CD1c-positive myeloid dendritic cell (primary cell): ENCODE measurements around the gene COQ3.
A peak's percentile ranks its signal among the peaks of the same experiment; 100 is the strongest.
"Not testable (repeated sequence)": the region's sequence is repeated elsewhere in the genome, so short reads cannot be mapped to it uniquely, and the experiment has no call there.

Experiments used
- DNase-seq: peaks from one replicate; pipeline ENCODE4 v3.0.0-alpha.2; 2016; ENCODE audit errors: extremely low spot score

Gene COQ3

GRCh38 chr6:99384507-99384906 is 9.5 kb downstream of the COQ3 start:
- no peak for DNase-seq

DNA sequence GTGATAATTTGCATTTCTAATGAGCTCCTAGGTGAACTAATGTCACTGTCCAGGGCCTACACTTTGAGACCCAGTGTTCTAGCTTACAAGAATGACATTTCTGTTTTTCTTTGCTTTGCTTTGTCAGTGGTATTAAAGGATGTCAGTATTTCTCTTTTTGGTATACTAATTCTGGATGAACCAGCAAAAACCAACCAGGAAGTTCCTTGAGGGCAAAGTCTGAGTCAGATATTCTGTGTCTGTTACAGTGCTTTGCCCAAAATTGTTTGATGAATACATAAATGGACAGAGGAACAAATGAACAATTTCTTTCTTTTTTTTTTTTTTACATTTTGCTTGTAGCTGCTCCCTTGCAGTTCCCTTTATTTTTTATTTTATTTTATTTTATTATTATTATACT is 15.4 kb downstream of the COQ3 start:
- DNase-seq, result no peak

- no peak for DNase-seq
Observed at GRCh38 chr6:99369533-99369932, 24.5 kb downstream of the COQ3 start.

DNA sequence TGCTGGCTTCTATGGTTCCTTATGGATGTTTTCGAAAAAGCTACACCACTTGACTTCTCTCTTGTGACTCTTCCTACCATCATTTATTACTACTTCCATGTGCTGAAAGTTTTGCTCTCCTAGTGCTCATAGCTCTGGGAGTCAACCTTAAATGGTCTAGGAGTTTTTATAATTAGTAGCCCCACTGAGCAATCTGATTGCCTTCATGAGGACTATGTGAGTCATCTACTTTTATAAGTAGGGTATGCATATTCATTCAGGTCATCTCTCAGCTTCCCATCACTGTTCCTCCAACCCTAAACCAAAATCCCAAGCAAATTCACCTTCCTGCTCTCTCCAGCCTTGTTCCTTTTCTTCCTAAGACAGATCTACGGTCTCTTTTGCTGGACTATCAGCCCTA is 27.1 kb downstream of the COQ3 start:
- DNase-seq, result no peak

GRCh38 chr6:99364026-99364425 is 30.0 kb downstream of the COQ3 start:
- DNase-seq, result no peak

DNA sequence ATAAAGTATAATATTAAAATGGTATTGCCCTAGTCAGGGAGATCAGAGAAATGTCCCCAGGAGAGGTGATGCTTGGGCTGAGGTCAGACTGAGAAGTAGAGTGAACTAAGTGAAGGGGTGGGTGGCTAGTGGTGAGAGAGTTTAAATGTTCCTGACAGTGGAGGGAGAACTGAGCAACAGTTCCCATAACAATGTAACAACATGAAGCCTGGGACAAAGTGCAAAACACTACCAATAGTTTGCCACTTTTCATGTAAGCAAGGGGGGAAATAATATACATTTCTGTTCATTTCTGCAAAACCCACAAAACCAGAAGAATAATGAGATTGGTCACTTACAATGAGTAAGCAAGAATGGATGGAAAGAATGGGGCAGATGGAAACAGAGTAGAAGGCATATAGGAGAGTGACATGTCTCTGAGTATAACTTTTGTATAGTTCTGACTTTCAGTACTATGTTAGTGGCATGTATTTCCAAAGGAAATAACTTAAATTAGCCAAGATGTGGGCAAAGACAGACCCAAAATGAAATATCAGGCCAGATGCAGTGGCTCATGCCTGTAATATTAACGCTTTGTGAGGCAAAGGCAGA is 31.2 kb downstream of the COQ3 start:
- DNase-seq, result no peak

DNA sequence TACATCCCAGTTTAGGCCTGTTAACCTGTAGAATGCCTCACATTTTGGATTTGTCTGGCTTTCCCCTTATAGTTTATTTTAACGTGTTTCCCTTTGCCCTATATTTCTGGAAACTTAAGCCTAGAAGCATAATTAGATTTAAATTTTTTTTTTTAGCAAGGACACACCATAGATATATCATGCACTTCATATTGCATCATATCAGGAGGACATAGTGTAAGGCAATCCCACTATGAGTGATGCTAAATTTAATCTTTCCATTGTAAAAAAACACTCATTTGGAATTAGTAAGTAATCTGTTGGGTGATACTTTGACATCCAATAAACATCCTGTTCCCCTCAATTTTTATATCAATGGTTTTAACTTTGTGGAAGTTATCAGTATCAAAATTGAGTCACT is 34.2 kb downstream of the COQ3 start:
- no peak for DNase-seq

DNA sequence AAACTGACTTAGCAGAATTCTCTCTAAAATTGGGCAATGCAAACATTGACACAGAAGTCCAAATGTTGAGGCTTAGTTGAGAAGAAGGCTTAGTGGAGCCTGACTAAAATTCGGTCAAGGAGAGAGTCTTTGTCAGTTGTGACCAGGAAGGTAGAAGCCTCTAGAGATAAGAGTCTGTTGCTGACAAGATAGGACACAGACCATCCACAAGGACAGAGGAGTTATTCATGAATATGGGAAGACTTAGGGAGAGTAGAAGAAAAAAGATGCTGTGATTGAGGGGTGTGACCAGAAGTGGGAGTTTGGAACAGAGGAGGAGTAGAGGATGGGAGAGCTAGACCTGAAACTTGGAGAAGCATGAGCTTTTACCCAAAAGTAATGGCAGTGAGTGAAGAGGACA is 37.4 kb downstream of the COQ3 start:
- DNase-seq, result no peak

DNA sequence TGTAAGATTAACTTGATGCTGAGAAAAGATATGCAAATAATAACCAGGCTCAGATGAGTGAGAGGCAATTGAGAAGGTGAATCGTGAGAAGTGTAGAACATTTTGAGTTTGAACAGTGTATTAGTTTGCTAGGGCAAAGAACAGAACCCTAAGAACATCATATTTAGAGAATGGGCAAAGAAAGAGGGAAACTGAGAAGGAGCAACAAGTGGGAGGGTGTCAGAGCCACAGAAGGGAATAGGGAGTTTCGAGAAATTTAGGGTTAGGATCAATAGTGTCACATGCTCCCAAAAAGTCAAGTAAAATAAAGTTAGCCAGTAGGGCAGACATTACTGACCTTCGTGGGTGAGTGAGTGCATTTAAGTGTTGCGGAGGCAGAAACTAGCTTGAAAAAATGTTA is 39.0 kb downstream of the COQ3 start:
- DNase-seq, result no peak

- DNase-seq, result no peak
Observed at GRCh38 chr6:99353126-99353525, 40.9 kb downstream of the COQ3 start.

- DNase-seq, result no peak
Observed at GRCh38 chr6:99350573-99350972, 43.4 kb downstream of the COQ3 start.

- DNase-seq, result no peak
Observed at GRCh38 chr6:99349171-99350141, 44.5 kb downstream of the COQ3 start, which contains the start of gene FAXC. Gene FAXC (minus strand): TSS chr6:99349674. CDS start chr6:99349372, 302 bp downstream.

DNA sequence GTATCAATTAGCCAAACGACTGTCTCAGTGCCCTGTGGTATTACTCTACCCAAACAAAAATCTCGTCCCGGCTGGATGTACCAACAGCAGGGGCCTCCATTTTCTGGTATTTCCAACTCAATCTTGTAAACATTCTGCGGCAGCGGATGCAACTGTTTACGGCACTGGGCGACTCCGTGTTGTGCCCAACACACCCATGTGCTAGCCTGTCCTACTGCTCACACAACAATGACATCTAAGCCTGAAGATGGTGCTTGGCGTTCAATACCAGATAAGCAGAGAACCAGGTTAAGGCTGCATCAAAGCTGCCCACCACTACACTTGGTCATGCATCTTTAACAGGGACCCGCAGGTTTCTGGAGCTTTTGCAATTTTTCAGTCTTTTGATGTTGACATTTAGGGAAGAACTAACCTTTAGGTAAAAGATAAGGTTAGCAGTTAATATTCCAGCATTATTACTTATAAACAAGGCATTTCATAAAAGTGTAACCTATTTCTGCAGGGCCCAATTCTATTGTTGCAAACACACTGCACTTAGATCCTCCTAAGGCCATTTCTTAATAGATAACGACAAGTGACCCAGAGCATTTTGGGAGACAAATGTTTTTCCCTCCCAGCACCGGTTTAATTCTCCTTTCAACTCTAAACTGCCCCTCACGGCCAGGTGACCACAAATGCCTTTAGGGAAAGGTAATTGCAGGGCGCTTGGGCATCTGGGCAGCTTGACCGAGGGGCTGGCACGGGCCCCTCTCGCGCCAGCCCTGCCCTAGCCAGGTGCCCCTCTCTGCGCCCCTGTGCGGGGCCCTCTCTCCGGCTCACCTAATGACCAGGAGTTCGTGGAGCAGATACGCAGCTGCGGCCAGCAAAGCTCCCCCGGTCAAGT is 45.5 kb downstream of the COQ3 start:
- DNase-seq, result no peak

DNA sequence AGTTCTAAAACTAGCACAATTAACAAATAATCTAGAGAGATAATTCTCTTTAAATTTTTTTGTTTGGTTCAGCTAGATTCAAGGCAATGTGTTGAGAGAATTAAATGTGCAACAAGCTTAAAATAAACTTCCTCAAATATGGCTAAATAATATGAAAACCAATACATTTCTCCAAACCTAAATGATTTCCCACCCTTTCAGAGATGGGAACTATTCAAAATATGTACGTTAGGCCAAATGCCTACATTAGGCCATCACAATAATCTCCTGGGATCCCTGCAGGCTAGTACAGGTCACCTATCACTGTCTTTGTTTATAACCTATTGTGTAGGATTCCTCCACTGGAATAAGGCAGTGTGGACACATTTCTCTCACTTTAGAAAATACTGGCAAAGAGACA is 46.2 kb downstream of the COQ3 start:
- no peak for DNase-seq

DNA sequence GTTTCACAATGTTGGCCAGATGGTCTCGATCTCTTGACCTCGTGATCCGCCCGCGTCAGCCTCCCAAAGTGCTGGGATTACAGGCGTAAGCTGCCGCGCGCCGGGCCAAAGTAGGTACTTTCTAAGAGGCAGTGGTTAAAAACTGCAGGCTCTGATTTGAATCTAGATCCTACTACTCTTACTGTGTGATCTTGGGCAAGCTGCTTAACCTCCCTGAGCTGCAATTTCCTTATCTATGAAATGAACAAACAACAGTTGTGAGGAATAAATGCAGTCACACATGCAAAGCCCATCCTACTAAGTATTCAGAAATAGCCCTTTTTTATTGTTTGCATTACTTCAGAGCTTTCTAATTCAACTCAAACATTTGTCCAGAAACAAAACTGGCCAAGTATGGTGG is 47.4 kb downstream of the COQ3 start:
- no peak for DNase-seq

DNA sequence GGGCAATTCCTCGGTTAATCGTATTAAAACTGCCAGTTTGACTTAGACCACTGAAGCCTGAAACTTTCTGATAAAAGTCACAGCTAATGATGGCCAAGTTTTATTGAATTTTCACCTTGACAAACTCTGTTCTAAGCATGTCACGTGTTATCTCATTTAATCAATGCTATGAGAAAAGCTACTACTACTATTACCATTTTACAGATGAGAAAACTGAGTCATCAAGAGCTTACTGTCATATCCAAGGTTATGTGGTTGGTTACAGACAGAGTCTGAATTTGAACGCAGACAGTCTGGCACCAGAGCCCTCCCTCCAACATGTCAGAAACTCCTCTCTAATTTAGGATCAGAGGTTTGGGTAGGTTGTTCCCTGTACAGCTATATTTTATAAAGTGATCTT is 48.8 kb downstream of the COQ3 start:
- DNase-seq, result no peak

- DNase-seq, result no peak
Observed at GRCh38 chr6:99344289-99344688, 49.7 kb downstream of the COQ3 start.

- no peak for DNase-seq
Observed at GRCh38 chr6:99341862-99342455, 52.0 kb downstream of the COQ3 start.

GRCh38 chr6:99338188-99338587 is 55.8 kb downstream of the COQ3 start:
- DNase-seq, result no peak

DNA sequence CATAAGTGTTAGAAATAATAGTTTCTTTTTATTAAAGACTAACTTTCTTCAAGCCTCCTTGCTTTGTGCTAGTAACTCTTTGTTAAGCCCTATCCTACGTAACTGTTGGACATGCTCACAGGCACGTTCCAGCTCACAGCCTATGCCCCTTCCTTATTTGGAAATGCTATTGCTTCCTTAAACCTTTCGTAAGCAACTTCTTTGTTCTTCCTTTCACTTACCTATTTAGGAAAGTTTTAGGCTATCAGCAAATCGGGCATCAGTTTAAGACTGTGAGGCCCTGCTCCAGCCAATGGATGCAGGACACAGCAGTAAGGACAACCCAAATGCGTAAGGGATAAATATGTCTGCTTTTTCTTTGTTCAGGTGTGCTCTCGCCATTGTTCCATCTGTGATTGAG is 58.7 kb downstream of the COQ3 start:
- not testable (repeated sequence) for DNase-seq

GRCh38 chr6:99334526-99335127 is 59.4 kb downstream of the COQ3 start:
- peak; percentile 37 for DNase-seq
